ENCODE results near the gene ZG16.
"Not testable (repeated sequence)": the region's sequence is repeated elsewhere in the genome, so short reads cannot be mapped to it uniquely, and the experiment has no call there.

The ZG16 gene

DNA sequence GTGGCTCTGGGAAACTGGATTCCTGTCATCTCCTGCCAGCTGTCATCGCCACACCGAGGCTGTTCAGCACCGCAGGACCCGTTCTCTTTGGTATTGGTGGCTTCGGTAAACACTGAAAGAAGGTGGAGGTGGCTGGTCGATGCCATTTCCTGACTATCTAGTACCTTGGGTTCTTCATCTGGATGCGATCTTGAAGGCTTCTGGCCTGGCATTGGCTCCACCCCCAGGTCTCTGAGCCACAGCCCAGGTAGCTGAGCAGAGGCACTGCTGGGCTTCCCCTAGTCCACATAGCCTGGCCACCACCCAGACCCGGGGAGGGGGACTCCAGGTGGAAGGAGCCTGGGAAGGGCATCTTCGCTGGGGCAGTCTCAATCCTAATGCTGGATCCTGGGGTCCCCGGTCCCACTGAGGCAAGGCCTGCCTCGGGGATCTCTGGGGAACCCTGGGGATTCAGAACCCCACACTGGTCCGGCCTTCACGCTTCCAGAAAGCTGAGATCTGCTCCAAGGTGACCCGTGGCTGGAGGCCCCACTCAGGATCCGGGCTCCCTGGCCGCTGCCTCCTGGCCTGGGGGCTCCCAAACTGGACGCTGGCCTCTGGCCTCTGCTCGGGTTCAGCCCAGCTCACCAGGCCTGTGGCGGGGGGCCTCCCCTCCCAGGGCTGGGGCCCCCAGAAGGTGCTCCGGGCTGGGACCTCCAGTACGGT is 34.1 kb upstream of the ZG16 start:
- Mint-ChIP-seq H3K4me3 (peak overlapping the region; percentile 95 to 97), H3K27me3 (no peaks in the 10 kb centered on the region), H3K4me1 (peaks cover 47 to 73% of the 10 kb centered on the region in 2 donors), H3K9me3 (peaks cover 0 to 4% of the 10 kb centered on the region in 2 donors), H3K36me3 (peaks cover 20 to 23% of the 10 kb centered on the region in 2 donors), H3K27ac (peak overlapping the region; percentile 62)
- no peak for ATAC-seq (replicated peaks)
- no peak for DNase-seq

DNA sequence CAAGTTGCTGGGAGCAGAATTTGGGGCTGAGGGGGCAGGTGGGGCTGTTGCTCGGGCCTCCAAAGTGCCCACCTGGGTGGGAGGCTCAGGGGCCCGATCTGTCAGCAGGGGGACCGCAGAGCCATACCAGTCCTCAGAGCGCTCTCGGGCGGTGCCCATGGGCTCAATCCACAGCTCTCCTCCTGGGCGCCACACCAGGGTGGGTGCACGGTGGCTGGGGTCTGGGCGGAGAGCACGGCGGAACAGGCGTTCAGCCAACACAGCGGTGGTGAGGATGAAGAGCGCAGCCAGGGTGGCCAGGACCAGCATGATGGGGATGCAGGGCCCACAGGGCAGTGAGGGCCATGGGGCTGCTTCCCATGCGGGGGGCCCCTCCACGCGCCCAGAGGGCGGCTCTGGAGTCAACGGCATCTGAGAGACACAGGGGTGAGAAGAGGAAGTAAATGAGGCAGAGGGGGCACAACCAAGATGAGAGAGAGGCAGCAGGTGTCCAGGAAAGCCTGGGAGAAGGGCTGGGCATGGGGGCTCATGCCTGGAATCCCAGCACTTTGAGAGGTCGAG is 33.4 kb upstream of the ZG16 start:
- peaks cover 45 to 66% of the 10 kb centered on the region in 2 donors for H3K4me1 Mint-ChIP-seq
- peaks cover 21 to 23% of the 10 kb centered on the region in 2 donors for H3K36me3 Mint-ChIP-seq
- ATAC-seq (replicated peaks): no peak
- H3K9me3 Mint-ChIP-seq: peaks cover 0 to 5% of the 10 kb centered on the region in 2 donors
- DNase-seq: no peak
- H3K27me3 Mint-ChIP-seq: no peaks in the 10 kb centered on the region
- H3K4me3 Mint-ChIP-seq: peak overlapping the region; percentile 95 to 97
- peak overlapping the region; percentile 99 for H3K27ac Mint-ChIP-seq

DNA sequence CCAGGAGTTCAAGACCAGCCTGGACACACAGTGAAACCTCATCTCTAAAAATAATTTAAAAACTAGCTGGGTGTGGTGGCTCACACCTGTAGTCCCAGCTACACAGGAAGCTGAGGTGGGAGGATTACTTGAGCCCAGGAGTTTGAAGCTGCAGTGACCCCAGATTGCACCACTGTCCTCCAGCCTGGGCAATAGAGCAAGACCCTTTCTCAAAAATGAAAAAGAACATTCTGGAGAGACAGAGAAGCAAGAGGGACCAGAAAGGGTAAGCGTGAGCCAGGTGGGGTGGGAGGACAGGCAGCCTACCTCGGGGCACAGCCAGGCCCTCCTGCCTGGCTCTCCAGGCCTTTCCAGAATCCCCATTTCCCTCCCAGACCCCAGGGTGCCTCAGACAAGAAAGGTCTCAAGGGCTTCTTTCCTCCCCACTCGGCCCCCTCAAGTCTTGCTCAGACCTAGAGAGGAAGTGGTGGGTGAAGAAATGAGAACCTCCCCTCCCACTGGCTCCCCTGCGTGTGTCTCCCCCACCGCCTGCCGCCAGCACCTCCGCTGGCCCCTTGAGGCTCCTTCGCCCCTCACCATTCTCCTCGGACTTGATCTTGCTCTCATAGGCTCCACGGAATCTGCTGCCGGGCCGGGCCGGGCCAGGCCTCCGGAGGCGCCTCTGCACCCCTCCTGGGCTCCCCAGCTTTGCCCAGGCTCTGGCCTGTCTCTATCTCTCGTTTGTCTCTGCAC is 32.8 kb upstream of the ZG16 start:
- peak overlapping the region; percentile 99 for H3K27ac Mint-ChIP-seq
- no peaks in the 10 kb centered on the region for H3K27me3 Mint-ChIP-seq
- peaks cover 41 to 60% of the 10 kb centered on the region in 2 donors for H3K4me1 Mint-ChIP-seq
- H3K36me3 Mint-ChIP-seq: peaks cover 21 to 23% of the 10 kb centered on the region in 2 donors
- ATAC-seq (replicated peaks): peak; percentile 84 to 85
- H3K9me3 Mint-ChIP-seq: peaks cover 0 to 1% of the 10 kb centered on the region in 2 donors
- peak; percentile 49 for DNase-seq
- peak overlapping the region; percentile 95 to 97 for H3K4me3 Mint-ChIP-seq

DNA sequence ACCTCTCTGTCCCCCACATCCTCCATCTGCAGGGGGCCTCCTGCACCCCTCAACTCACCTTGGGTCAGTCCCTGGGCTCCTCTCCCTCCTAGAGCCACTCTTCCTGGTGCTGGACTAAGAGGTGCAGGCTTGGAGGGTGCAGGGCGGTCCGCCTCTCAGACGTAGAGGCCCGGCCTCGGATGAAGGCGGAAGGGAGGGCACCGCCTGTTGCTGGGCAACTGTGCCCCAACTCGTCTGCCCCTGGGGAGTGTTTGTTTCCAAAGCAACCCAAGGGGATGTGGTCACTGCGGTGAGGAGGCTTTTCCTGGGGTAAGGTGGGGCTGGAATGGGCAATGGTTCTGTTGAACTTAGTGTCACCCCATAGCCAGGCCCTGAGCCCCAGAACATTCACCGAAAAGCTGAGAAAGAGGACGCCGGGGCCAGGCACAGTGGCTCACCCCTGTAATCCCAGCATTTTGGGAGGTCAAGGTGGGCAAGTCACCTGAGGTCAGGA is 32.2 kb upstream of the ZG16 start, which contains the start of gene C16orf54:
C16orf54 (minus strand) TSS at position 138 of the 493 bp plus-strand sequence. CDS start 1,039 bp downstream, outside the sequence.
- Mint-ChIP-seq H3K36me3 (peaks cover 21 to 23% of the 10 kb centered on the region in 2 donors), H3K9me3 (peaks cover 0 to 1% of the 10 kb centered on the region in 2 donors)

DNA sequence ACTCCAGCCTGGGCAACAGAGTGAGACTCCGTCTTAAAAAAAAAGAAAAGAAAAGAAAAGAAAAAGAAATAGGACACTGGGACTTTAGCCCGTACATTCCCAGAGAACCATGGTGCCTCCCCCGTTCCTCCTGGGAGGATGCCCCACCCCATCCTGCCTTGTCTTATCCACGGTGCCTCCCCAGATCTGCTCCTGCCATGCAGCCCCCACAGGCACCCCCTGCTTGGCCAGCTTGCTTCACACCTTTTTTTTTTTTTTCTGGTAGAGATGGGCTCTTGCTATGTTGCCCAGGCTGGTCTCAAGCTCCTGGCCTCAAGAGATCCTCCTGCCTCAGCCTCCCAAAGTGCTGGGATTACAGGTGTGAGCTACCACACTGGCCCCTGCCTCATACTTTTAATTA is 31.5 kb upstream of the ZG16 start:
- ATAC-seq (replicated peaks); DNase-seq; H3K9me3 Mint-ChIP-seq; H3K27me3 Mint-ChIP-seq: not testable (repeated sequence)
- H3K4me3 Mint-ChIP-seq: peak overlapping the region; percentile 95 to 97
- peaks cover 20 to 22% of the 10 kb centered on the region in 2 donors for H3K36me3 Mint-ChIP-seq
- H3K4me1 Mint-ChIP-seq: peaks cover 31 to 47% of the 10 kb centered on the region in 2 donors
- peak overlapping the region; percentile 99 for H3K27ac Mint-ChIP-seq

More for the DNA sequence above, 32.2 kb upstream of the ZG16 start, which contains the start of gene C16orf54:
- peak within 1 kb of the TSS; percentile 99 for H3K27ac Mint-ChIP-seq
- H3K27me3 Mint-ChIP-seq: no peaks in the 10 kb centered on the region
- DNase-seq: peak; percentile 89
- peak; percentile 91 to 92 for ATAC-seq (replicated peaks)
- peaks cover 37 to 53% of the 10 kb centered on the region in 2 donors for H3K4me1 Mint-ChIP-seq
- H3K4me3 Mint-ChIP-seq: peak within 1 kb of the TSS; percentile 95 to 97

DNA sequence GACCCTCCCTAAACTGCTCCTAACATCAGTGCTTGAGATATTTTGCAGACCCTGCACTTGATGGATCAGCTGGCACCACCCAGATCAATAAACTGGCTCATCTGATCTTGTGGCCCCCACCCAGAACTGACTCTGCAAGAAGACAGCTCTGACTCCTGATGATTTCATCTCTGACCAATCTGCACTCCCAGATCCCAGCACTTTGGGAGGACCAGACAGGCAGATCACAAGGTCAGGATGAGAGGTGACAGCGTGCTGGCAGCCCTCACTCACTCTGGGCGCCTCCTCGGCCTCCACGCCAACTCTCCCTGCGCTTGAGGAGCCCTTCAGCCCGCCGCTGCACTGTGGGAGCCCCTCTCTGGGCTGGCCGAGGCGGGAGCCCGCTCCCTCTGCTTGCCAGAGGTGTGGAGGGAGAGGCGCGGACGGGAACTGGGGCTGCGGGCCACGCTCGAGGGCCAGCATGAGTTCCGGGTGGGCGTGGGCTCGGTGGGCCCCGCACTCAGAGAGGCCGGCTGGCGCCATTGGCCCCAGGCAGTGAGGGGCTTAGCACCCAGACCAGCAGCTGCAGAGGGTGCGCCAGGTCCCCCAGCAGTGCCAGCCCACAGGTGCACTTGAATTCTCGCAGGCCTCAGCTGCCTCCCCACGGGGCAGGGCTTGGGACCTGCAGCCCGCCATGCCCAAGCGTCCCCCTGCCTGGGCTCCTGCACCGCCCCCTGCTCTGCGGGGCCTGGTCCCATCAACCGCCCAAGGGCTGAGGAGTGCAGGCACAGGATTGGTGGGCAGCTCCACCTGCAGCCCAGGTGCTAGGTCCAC is 29.9 kb upstream of the ZG16 start:
- Mint-ChIP-seq H3K4me3 (no peak overlapping the region), H3K4me1 (peaks cover 27 to 40% of the 10 kb centered on the region in 2 donors), H3K9me3 (peaks cover 0 to 1% of the 10 kb centered on the region in 2 donors), H3K27me3 (no peaks in the 10 kb centered on the region), H3K36me3 (peaks cover 14 to 15% of the 10 kb centered on the region in 2 donors), H3K27ac (no peak overlapping the region)
- DNase-seq (no peak), ATAC-seq (replicated peaks) (no peak)

DNA sequence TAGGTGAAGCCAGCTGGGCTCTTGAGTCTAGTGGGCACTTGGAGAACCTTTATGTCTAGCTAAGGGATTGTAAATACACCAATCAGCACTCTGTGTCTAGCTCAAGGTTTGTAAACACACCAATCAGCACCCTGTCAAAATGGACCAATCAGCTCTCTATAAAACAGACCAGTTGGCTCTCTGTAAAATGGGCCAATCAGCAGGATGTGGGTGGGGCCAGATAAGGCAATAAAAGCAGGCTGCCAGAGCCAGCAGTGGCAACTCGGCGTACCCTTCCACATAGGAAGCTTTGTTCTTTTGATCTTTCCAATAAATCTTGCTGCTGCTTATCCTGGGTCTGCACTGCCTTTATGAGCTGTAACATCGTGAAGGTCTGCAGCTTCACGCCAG is 29.3 kb upstream of the ZG16 start:
- not testable (repeated sequence) for H3K27me3 Mint-ChIP-seq; H3K27ac Mint-ChIP-seq; DNase-seq; H3K9me3 Mint-ChIP-seq; H3K4me3 Mint-ChIP-seq; ATAC-seq (replicated peaks)
- H3K4me1 Mint-ChIP-seq: peaks cover 23 to 34% of the 10 kb centered on the region in 2 donors
- peaks cover 10 to 11% of the 10 kb centered on the region in 2 donors for H3K36me3 Mint-ChIP-seq

DNA sequence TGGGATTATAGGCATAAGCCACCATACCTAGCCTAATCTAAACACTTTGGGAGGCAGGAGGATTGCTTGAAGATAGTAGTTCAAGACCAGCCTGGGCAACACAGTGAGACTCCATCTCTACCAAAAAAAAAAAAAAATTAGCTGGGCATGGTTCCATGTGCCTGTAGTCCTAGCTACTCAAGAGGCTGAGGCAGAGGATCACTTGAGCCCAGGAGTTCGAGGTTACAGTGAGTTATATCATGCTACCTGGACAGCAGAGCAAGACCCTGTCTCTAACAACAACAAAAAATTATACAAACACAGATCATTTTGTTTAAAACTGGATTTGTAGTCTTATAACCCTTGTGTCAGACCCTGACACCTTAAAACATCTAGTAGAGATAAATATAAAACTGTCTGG is 24.5 kb upstream of the ZG16 start:
- Mint-ChIP-seq H3K4me1 (peaks cover 2 to 11% of the 10 kb centered on the region in 2 donors), H3K36me3 (peaks cover 0 to 3% of the 10 kb centered on the region in 2 donors), H3K27ac (peak overlapping the region; percentile 56), H3K4me3 (no peak overlapping the region), H3K9me3 (peaks cover 0 to 1% of the 10 kb centered on the region in 2 donors), H3K27me3 (no peaks in the 10 kb centered on the region)
- no peak for ATAC-seq (replicated peaks)
- DNase-seq: no peak

DNA sequence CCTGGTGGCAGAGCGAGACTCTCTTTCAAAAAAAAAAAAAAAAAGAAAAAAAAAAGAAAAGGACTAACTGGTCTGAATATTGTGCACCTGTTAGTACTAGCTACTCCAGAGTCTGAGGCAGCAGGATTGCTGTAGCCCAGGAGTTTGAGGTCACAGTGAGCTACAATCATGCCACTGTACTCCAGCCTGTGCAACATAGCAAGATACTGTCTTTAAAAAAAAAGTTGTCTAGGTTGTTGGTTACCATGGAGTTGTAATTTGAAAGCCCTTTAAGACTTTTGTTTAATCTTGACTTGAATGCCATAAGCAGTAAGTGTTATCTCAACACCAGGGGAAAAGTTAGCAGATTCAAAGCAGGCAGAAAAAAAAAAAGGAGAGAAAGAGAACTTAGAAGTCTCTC is 21.4 kb upstream of the ZG16 start:
- H3K4me3 Mint-ChIP-seq: no peak overlapping the region

DNA sequence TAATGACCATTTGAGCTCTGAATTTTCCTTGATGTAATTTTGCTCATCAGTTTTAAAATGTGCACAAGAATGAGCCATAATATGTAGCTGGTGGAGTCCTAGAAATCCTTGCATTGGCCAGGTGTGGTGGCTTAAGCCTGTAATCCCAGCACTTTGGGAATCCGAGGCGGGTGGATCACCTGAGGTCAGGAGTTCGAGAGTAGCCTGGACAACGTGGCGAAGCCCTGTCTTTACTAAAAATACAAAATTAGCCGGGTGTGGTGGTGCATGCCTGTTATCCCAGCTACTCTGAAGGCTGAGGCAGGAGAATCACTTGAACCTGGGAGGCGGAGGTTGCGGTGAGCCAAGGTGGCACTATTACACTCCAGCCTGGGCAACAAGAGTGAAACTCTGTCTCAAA is 21.0 kb upstream of the ZG16 start:
- H3K4me1 Mint-ChIP-seq: peaks cover 2 to 17% of the 10 kb centered on the region in 2 donors
- H3K4me3 Mint-ChIP-seq; H3K36me3 Mint-ChIP-seq; DNase-seq; H3K27ac Mint-ChIP-seq; ATAC-seq (replicated peaks); H3K9me3 Mint-ChIP-seq; H3K27me3 Mint-ChIP-seq: not testable (repeated sequence)

More for the DNA sequence above, 21.4 kb upstream of the ZG16 start:
- DNase-seq: no peak
- Mint-ChIP-seq H3K36me3 (no peaks in the 10 kb centered on the region), H3K27ac (no peak overlapping the region), H3K9me3 (no peaks in the 10 kb centered on the region), H3K4me1 (peaks cover 2 to 17% of the 10 kb centered on the region in 2 donors), H3K27me3 (no peaks in the 10 kb centered on the region)
- ATAC-seq (replicated peaks): no peak

DNA sequence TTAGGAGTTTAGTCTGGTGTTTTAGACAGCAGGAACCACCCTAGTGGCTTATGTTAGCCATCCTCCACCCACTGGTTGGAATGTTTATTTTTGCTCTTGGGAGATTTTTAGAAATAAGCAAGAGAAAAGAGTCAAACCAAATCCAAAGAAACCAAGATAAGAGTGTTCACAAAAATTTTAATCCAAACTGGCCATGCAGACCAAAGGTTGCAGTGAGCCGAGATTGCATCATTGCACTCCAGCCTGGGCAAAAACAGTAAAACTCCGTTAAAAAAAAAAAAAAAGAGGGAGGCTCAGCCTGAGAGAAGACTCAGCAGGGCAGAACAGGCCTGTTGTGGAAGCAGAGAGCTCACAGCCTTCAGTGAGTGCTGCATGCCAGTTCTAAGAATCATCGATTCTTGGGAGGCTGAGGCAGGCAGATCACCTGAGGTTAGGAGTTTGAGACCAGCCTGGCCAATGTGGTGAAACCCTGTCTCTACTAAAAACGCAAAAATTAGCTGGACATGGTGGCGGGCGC is 20.0 kb upstream of the ZG16 start:
- Mint-ChIP-seq H3K4me3 (no peak overlapping the region), H3K27ac (no peak overlapping the region), H3K27me3 (no peaks in the 10 kb centered on the region), H3K4me1 (peaks cover 2 to 17% of the 10 kb centered on the region in 2 donors), H3K9me3 (no peaks in the 10 kb centered on the region), H3K36me3 (no peaks in the 10 kb centered on the region)
- DNase-seq (no peak), ATAC-seq (replicated peaks) (no peak)

DNA sequence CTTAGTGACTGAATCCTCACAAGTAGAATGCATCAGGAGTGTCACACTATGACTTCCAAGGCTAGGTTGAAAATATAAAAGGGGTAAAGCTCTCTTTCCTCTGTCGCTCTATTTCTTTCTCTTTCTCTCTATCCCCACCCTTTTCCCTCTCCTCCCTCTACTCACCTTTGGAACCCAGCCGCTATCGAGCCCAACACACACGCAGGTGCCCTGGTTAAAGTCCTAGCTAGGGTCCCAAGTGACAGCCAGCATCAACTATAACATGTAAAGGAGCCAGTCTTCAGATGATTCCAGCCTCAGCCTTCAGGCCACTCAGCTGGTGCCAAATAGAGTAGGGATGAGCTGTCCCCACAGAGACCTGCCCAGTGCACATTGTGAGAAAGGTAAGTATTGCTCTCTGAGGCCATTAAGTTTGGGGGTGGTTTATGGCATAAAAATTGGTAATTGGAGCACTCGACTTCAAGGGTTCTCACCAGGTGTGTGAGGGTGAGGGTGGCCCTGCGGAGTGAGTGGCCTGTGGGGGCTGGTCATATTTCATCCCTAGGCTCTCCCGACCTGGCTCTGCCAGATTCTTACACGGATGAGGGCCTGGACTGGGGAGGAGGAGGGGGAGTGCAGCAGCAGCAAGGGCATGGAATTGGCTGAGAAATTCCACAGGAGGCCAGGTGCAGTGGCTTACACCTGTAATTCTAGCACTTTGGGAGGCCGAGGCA is 17.3 kb upstream of the ZG16 start:
- Mint-ChIP-seq H3K4me1 (peaks cover 2 to 10% of the 10 kb centered on the region in 2 donors), H3K36me3 (no peaks in the 10 kb centered on the region), H3K9me3 (no peaks in the 10 kb centered on the region), H3K27me3 (no peaks in the 10 kb centered on the region), H3K27ac (no peak overlapping the region), H3K4me3 (no peak overlapping the region)
- DNase-seq: no peak
- ATAC-seq (replicated peaks): no peak

DNA sequence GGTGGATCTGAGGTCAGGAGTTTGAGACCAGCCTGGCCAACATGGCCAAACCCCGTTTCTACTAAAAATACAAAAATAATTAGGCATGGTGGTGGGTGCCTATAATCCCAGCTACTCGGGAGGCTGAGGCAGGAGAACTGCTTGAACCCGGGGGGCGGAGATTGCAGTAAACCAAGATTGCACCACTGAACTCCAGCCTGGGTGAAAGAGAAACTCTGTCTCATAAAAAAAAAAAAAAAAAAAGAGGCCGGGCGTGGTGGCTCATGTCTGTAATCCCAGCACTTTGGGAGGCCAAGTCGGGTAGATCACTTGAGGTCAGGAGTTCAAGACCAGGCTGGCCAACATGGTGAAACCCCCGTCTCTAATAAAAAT is 16.8 kb upstream of the ZG16 start:
- not testable (repeated sequence) for H3K27ac Mint-ChIP-seq; H3K9me3 Mint-ChIP-seq; H3K4me1 Mint-ChIP-seq; H3K36me3 Mint-ChIP-seq; H3K4me3 Mint-ChIP-seq; DNase-seq; H3K27me3 Mint-ChIP-seq; ATAC-seq (replicated peaks)
